BE2C (cell line): ENCODE data around the gene EXOC1.

Experiments used
- DNase-seq: peaks from one replicate; pipeline ENCODE4 v3.0.0-alpha.2; 2020
- H3K27me3 ChIP-seq: fragments of 250-450 bp; sonication (Bioruptor Pico); 2 replicates; pipeline ENCODE4 v1.5.1; 2020; ENCODE audit warnings: mild to moderate bottlenecking
- H3K36me3 ChIP-seq: fragments of 250-450 bp; sonication (Bioruptor Pico); 2 replicates; pipeline ENCODE4 v1.5.1; 2020; ENCODE audit warnings: mild to moderate bottlenecking
- H3K4me1 ChIP-seq: fragments of 250-450 bp; sonication (Bioruptor Pico); 2 replicates; pipeline ENCODE4 v1.5.1; 2020
- H3K4me3 ChIP-seq: 2 replicates; pipeline ENCODE4 v1.5.1; 2011; ENCODE audit warnings: low read depth, low read length
- H3K9me3 ChIP-seq: fragments of 250-450 bp; sonication (Bioruptor Pico); 2 replicates; pipeline ENCODE4 v1.5.1; 2020
- TF ChIP-seq, protein P1 (sequence below): IDR thresholded peaks from 2 replicates; pipeline ENCODE4 v1.5.1; 2012; ENCODE audit warnings: mild to moderate bottlenecking, low read depth, low read length

The EXOC1 gene

DNA sequence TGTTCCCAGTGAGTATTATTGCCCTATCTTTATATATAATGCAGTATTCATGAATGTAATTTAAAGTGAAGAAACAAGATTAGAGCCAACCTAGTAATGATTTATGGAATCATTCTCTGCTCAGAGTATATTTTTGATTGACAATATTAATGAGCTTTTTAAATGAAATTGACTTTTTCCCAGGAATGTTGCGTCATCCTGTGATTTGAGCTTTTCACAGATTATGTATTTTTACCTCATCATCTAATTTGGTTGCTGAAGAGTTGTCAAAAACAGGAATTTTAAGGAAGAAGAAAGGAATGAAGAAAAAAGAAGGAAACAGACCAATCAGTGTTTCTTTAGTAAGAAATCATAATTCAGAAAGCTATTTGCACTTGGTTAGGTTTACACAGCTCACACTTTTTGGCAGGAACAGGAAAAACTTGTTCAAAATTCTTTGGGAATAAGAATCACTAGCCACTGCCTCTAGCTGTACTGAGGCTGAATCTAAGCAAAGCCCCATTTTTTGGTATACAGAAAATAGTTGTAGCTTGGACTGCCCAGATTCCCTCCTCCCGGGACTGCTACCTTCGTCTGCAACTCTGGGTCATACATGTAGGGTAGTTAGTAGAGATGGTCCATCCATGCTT lies 27.3 kb downstream of the EXOC1 start:
- no peak overlapping the region for H3K4me3 ChIP-seq
- H3K4me1 ChIP-seq = peaks cover 4% of the 10 kb centered on the region; the same call in 1 of the 2 replicates
- TF ChIP-seq, protein P1, sequence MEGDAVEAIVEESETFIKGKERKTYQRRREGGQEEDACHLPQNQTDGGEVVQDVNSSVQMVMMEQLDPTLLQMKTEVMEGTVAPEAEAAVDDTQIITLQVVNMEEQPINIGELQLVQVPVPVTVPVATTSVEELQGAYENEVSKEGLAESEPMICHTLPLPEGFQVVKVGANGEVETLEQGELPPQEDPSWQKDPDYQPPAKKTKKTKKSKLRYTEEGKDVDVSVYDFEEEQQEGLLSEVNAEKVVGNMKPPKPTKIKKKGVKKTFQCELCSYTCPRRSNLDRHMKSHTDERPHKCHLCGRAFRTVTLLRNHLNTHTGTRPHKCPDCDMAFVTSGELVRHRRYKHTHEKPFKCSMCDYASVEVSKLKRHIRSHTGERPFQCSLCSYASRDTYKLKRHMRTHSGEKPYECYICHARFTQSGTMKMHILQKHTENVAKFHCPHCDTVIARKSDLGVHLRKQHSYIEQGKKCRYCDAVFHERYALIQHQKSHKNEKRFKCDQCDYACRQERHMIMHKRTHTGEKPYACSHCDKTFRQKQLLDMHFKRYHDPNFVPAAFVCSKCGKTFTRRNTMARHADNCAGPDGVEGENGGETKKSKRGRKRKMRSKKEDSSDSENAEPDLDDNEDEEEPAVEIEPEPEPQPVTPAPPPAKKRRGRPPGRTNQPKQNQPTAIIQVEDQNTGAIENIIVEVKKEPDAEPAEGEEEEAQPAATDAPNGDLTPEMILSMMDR = no peak
- no peaks in the 10 kb centered on the region for H3K9me3 ChIP-seq
- H3K36me3 ChIP-seq = peaks cover 13% of the 10 kb centered on the region
- H3K27me3 ChIP-seq = no peaks in the 10 kb centered on the region
- no peak for DNase-seq

DNA sequence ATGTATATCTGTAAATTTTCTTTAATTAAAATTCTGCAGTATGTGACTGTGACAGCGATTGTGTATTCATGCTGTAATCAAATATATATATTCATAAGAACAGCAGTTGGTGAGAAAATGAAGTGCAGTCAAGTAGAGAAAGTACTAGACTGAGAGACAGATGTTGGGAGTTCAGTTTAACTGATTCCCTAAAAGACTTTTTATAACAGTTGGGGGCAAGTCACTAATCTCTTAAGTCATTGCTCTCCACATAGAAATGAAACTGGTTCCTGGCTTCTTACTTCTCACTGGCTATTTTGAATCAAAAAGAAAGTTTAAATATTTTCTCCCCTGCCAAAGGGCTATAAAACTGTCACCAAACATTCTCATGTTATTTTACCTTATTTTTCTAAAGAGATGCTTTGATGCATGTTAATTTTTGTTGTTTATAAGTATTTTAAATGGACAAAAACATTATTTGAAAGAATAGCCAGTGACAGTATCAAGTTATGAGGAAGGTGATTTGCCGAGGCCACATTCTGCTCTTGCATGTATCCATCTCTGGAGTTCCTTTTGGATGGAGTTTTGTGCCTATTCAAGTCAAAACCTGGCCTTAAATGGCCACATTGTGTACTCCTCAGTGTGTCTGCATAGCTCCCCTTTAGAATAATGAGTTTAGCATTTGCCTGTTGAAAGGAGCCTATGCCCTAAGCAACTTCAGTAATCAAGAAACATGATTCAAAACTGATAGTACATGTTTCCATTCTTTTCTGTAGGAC lies 30.8 kb downstream of the EXOC1 start:
- Histone ChIP-seq H3K27me3 (no peaks in the 10 kb centered on the region), H3K36me3 (peaks cover 10% of the 10 kb centered on the region), H3K4me1 (peaks cover 7% of the 10 kb centered on the region; the same call in 1 of the 2 replicates), H3K9me3 (no peaks in the 10 kb centered on the region), H3K4me3 (no peak overlapping the region)
- TF ChIP-seq, protein P1 = no peak
- DNase-seq = no peak

DNA sequence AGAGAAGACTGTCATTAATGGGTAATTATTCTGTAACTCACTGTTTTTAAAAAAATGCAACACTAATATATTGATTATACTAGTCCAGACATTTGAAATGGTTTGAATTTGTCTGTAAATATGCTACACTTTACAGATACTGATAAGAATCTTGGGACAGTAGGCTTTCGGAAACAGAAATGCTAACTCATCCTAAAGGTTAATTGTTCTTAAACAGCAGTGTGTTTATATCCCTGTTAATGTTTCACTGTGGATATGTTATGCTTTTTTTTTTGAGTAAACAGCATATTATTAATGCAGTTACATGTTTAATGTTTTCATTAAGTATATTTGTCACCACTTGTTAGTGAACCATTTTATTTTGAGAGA lies 31.4 kb downstream of the EXOC1 start:
- no peak for DNase-seq
- Histone ChIP-seq H3K36me3 (peaks cover 10% of the 10 kb centered on the region), H3K4me3 (no peak overlapping the region), H3K4me1 (peaks cover 7% of the 10 kb centered on the region; the same call in 1 of the 2 replicates), H3K27me3 (no peaks in the 10 kb centered on the region), H3K9me3 (no peaks in the 10 kb centered on the region)
- TF ChIP-seq, protein P1 = no peak

DNA sequence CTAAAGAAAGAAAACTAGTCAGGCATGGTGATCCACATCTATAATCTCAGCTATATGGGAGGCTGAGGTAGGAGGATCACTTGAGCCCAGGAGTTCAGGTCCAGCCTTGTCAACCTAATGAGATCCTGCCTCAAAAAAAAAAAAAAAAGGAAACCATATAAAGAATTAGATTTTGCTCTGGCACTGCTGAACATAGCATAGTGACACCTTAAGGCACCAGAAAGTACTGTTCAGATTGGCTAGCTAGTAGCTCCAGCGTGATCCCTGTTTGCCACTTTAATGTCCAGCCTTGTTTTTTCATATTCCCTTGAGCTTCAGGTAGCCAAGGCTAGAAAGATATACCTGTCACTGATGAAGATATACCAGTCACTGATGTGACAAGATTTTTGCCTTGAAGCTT lies 34.1 kb downstream of the EXOC1 start:
- DNase-seq = no peak

DNA sequence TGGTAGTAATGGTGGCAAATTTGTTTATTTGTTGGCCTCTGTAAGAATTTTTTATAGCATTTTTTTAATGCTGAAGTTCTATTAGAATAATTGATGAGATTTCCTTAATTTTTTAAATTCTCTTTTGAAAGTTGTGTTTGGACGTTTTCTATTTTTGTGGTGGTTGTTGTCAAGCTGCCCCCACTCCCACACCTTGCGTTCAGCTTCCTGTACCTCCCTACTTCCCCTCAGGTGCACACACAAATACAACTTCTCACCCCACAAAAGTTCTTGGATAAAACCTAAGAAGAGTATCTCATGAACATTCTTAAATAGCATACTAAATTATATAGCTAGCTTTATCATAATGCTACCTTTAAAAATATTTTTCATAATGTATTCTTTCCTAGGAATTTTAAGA lies 38.7 kb downstream of the EXOC1 start:
- no peak for DNase-seq
- Histone ChIP-seq H3K27me3 (no peaks in the 10 kb centered on the region), H3K36me3 (no peaks in the 10 kb centered on the region), H3K4me1 (peaks cover 10% of the 10 kb centered on the region), H3K9me3 (no peaks in the 10 kb centered on the region), H3K4me3 (no peak overlapping the region)
- TF ChIP-seq, protein P1 = no peak

More for the DNA sequence above, 34.1 kb downstream of the EXOC1 start:
- Histone ChIP-seq H3K4me1 (peaks cover 9% of the 10 kb centered on the region), H3K27me3 (no peaks in the 10 kb centered on the region), H3K4me3 (no peak overlapping the region), H3K36me3 (no peaks in the 10 kb centered on the region), H3K9me3 (no peaks in the 10 kb centered on the region)
- TF ChIP-seq, protein P1 = peak; percentile 40; the same call in 1 of the 2 replicates

DNA sequence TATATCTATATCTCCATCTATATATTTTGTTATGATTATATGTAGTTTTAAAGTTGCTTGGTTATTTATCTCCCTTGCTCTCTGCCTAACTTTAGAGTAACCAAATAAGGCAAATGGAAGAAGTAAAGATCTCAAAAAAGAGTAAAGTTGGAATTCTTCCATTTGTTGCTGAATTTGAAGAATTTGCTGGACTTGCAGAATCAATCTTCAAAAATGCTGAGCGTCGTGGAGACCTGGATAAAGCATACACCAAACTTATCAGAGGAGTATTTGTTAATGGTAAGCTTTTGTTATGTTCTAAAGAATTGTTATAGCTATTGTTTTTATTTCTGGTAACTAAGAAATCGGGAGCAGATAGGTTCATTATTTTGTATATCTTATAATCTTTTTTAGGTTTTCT lies 43.2 kb downstream of the EXOC1 start:
- Histone ChIP-seq H3K9me3 (no peaks in the 10 kb centered on the region), H3K36me3 (no peaks in the 10 kb centered on the region; the same call in 1 of the 2 replicates), H3K4me1 (peaks cover 8% of the 10 kb centered on the region), H3K4me3 (no peak overlapping the region), H3K27me3 (no peaks in the 10 kb centered on the region)
- TF ChIP-seq, protein P1 = no peak
- DNase-seq = no peak
